Thoracic aorta (tissue), 2 donors: Measurements from ENCODE around the gene VGF. TPM values are rescaled to one million over a fixed set of nuclear protein-coding genes. Genes with fewer than 3 reads are reported as not detected.
"Not testable (repeated sequence)": the region's sequence is repeated elsewhere in the genome, so short reads cannot be mapped to it uniquely, and the experiment has no call there.

ENCODE experiments used
- ATAC-seq: fragments of 150-250 bp; one replicate; pipeline ENCODE4 v1.8.0; 2017; ENCODE audit warnings: low read depth; ENCODE audit not compliant: insufficient number of reproducible peaks, low FRiP score
- DNase-seq: peaks from one replicate; pipeline ENCODE4 v3.0.0-alpha.2; 2020; ENCODE audit warnings: low spot score
- H3K27ac ChIP-seq, 2 donors: fragments of 200-600 bp; sonication (generic); 1 replicate in 1 of 2; 2 replicates in 1 of 2; pipeline ENCODE4 v1.5.1; 2016; ENCODE audit warnings: mild to moderate bottlenecking in 2 of 2, moderate library complexity in 2 of 2
- H3K27me3 ChIP-seq: fragments of 200-600 bp; sonication (generic); replicated peaks from 2 replicates; pipeline ENCODE4 v1.6.0; 2016; ENCODE audit warnings: mild to moderate bottlenecking; ENCODE audit not compliant: insufficient read depth
- H3K36me3 ChIP-seq: fragments of 200-600 bp; sonication (generic); one replicate; pipeline ENCODE4 v1.5.1; 2016
- H3K4me1 ChIP-seq, 2 donors: fragments of 200-600 bp; sonication (generic); 1 replicate in 1 of 2; 2 replicates in 1 of 2; pipeline versions ENCODE4 v1.5.1 to v1.6.0; 2016; ENCODE audit warnings: low read depth in 2 of 2, mild to moderate bottlenecking in 1 of 2; ENCODE audit not compliant: control insufficient read depth in 1 of 2
- H3K4me3 ChIP-seq: fragments of 200-600 bp; sonication (generic); 2 replicates; pipeline ENCODE4 v1.5.1; 2016; ENCODE audit warnings: mild to moderate bottlenecking
- H3K9me3 ChIP-seq: fragments of 200-600 bp; sonication (generic); 2 replicates; pipeline ENCODE4 v1.5.1; 2016
- total RNA-seq, 2 donors: library from RNA; depleted of rRNA; stranded (reverse); fragments of >200 nt; gene quantifications; one replicate each; pipeline versions ENCODE4 v1.1.0 to v1.2.3, GENCODE V29; 2016
- TF ChIP-seq, protein P1 (sequence below): fragments of 200-600 bp; sonication (generic); IDR thresholded peaks from one replicate; pipeline ENCODE4 v1.5.1; 2019; ENCODE audit warnings: antibody characterized with exemption

Gene VGF
- total RNA-seq, 2 donors from 2014 or later, result not detected

DNA sequence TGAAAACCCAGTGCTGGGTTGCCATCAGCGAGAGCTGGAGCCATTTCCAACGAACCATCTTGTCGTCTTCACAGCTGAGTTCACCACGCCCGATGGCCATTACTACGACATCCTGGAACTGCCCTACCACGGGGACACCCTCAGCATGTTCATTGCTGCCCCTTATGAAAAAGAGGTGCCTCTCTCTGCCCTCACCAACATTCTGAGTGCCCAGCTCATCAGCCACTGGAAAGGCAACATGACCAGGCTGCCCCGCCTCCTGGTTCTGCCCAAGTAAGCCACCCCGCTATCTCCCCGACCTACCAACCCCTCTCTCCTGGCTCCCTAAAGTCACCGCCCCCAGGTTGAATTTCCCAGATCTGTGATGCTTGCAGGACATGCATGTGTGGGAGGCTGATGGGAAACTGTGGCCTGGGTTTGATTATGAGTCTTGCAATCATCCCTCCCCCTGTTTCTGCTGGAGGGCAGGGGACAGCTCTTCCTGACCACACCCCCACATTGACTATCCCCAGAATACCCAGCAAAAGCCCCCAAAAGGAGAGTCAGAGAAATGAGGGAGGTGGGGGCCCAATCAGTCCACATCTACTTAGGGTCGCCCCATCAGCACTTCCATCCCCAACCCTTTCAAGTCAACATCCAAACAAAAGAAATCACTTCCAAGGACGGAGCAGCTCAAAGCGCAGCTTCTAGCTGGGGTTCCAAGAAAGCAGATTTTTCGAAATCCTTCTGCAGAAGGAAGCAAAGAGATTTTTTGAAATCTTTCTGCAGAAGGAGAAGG is 31.6 kb downstream of the VGF start:
- H3K27ac ChIP-seq, result peak overlapping the region; percentile 3 to 11
- TF ChIP-seq, protein P1, sequence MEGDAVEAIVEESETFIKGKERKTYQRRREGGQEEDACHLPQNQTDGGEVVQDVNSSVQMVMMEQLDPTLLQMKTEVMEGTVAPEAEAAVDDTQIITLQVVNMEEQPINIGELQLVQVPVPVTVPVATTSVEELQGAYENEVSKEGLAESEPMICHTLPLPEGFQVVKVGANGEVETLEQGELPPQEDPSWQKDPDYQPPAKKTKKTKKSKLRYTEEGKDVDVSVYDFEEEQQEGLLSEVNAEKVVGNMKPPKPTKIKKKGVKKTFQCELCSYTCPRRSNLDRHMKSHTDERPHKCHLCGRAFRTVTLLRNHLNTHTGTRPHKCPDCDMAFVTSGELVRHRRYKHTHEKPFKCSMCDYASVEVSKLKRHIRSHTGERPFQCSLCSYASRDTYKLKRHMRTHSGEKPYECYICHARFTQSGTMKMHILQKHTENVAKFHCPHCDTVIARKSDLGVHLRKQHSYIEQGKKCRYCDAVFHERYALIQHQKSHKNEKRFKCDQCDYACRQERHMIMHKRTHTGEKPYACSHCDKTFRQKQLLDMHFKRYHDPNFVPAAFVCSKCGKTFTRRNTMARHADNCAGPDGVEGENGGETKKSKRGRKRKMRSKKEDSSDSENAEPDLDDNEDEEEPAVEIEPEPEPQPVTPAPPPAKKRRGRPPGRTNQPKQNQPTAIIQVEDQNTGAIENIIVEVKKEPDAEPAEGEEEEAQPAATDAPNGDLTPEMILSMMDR, result no peak

DNA sequence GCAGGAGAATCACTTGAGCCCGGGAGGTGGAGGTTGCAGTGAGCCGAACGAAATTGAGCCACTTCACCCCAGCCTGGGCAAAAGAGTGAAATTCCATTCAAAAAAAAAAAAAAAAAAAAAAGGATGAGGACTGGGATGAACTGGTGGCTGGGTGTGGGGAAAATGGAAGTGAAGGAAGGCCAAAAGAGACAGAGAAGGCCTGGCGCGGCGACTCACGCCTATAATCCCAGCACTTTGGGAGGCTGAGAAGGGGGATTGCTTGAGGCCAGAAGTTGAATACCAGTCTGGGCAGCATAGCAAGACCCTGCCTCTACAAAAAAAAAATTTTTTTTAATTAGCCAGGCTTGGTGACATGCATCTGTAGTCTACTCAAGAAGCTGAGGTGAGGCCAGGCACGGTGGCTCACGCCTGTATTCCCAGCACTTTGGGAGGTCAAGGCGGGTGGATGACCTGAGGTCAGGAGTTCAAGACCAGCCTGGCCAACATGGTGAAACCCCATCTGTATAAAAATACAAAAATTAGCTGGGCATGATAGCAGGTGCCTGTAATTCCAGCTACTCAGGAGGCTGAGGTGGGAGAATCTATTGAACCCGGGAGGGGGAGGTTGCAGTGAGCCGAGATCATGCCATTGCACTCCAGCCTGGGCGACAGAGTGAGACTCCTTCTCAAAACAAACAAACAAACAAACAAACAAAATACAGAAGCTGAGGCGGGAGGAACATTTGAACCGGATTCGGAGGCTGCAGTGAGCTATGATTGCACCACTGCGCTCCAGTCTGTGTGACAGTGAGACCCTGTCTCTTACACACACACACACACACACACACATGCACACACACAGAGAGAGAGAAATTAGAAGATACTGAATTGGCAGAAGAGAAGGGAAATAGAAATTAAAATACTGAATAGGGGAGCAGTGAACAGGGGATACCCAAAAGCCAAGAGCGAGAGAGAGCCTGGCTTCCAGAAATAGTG is 32.5 kb downstream of the VGF start:
- H3K4me1 ChIP-seq, result peaks cover 8 to 77% of the 10 kb centered on the region in 2 donors
- H3K4me3 ChIP-seq, ATAC-seq, H3K27me3 ChIP-seq, H3K9me3 ChIP-seq, DNase-seq: not testable (repeated sequence)
- peaks cover 47% of the 10 kb centered on the region for H3K36me3 ChIP-seq
- peak overlapping the region in 1 of 2 donors; percentile 17 for H3K27ac ChIP-seq

More for the DNA sequence above, 31.6 kb downstream of the VGF start:
- Histone ChIP-seq H3K36me3 (peaks cover 47% of the 10 kb centered on the region), H3K9me3 (no peaks in the 10 kb centered on the region), H3K4me3 (no peak overlapping the region), H3K4me1 (peaks cover 9 to 74% of the 10 kb centered on the region in 2 donors), H3K27me3 (no peaks in the 10 kb centered on the region)
- DNase-seq (no peak), ATAC-seq (no peak)

DNA sequence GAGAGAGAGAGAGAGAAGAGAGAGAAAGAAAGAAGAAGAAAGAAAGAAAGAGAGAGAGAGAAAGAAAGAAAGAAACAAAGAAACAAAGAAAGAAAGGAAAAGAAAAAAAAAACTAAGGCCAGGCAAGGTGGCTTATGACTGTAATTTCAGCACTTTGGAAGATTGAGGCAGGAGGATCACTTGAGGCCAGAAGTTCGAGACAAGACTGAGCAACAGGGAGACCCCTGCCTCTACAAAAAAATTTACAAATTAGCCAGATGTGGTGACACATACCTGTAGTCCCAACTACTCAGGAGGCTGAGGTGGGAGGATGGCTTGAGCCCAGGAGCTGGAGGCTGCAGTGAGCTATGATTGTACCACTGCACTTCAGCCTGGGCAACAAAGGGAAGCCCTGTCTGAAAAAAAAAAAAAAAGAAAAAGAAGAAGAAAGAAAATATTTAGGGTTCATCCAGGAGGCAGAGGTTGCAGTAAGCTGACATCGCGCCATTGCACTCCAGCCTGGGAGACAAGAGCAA is 35.7 kb downstream of the VGF start:
- H3K9me3 ChIP-seq, result no peaks in the 10 kb centered on the region
- peak overlapping the region; percentile 74 for H3K4me3 ChIP-seq
- H3K4me1 ChIP-seq, result peaks cover 20 to 83% of the 10 kb centered on the region in 2 donors
- ATAC-seq (no peak), DNase-seq (no peak)
- TF ChIP-seq, protein P1, result no peak
- peak overlapping the region; percentile 93 to 95 for H3K27ac ChIP-seq
- H3K27me3 ChIP-seq, result no peaks in the 10 kb centered on the region
- H3K36me3 ChIP-seq, result peaks cover 23% of the 10 kb centered on the region

DNA sequence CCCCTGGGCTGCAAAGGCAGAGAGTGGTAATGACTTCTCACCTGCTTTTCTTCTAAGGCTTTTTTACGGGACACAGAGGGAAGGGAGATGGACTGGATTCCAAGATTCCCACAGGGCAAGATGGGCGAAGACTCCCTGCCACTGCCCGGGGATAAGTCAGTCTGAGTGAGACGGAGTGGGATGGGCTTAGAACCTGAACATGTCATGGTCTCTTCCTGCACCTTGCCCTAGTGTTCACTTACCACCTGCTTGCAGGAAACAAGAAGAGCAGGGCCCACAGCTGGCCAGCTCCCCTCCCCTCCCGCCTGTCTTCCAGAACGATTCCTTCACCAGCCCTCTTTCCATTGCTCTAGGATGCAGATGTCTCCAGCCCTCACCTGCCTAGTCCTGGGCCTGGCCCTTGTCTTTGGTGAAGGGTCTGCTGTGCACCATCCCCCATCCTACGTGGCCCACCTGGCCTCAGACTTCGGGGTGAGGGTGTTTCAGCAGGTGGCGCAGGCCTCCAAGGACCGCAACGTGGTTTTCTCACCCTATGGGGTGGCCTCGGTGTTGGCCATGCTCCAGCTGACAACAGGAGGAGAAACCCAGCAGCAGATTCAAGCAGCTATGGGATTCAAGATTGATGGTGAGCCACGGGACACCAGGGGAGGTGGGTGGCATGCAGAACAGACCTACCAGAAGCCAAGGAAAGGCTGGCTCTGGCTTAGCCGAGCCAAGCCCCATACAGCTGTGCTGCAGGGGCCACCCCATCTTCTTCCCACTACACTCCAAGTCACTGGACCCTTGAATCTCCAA is 37.1 kb downstream of the VGF start:
- Histone ChIP-seq H3K4me1 (peaks cover 26 to 89% of the 10 kb centered on the region in 2 donors), H3K9me3 (no peaks in the 10 kb centered on the region), H3K27ac (peak overlapping the region; percentile 93 to 95), H3K36me3 (peaks cover 23% of the 10 kb centered on the region), H3K27me3 (no peaks in the 10 kb centered on the region), H3K4me3 (peak overlapping the region; percentile 74)
- ATAC-seq (no peak), DNase-seq (no peak)
- TF ChIP-seq, protein P1, result no peak

DNA sequence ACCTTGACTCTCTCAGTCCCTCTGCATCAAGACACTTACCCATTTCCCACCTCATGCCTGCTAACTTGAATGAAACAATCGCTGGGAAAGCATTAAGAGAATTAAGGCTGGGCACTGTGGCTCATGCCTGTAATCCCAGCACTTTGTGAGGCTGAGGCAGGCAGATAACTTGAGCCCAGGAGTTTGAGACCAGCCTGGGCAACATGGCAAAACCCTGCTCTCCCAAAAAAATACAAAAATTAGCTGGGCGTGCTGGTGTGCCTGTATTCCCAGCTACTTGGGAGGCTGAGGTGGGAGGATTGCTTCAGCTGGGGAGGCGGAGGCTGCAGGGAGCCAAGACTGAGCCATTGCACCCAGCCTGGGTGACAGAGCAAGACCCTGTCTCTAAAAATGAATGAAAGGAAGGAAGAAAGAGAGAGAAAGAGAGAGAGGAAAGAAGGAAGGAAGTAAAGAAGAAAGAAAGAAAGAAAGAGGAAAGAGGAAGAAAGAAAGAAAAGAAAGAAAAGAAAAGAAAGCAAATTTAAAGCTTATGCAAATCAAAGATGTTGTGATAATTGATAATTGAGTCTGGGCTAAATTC is 37.8 kb downstream of the VGF start:
- Histone ChIP-seq H3K36me3 (peaks cover 22% of the 10 kb centered on the region), H3K27me3 (no peaks in the 10 kb centered on the region), H3K9me3 (no peaks in the 10 kb centered on the region), H3K27ac (peak overlapping the region; percentile 93 to 95), H3K4me1 (peaks cover 33 to 95% of the 10 kb centered on the region in 2 donors), H3K4me3 (peak overlapping the region; percentile 74)
- ATAC-seq (no peak), DNase-seq (no peak)
- TF ChIP-seq, protein P1, result no peak
